Astrocyte (in vitro differentiated cells and primary cell): ENCODE data around the gene RNF111. TPM values are rescaled to one million over a fixed set of nuclear protein-coding genes. Genes with fewer than 3 reads are reported as not detected.

Experiments used
- DNase-seq: peaks from one replicate; pipeline ENCODE4 v3.0.0-alpha.2; 2010; ENCODE audit warnings: low read depth
- FAIRE-seq: peaks from 2 replicates; lab custom pipeline; 2011; peaks lifted over from hg19 to GRCh38; lab: Jason Lieb, UNC
- H2AFZ ChIP-seq: 2 replicates; pipeline ENCODE4 v1.6.0; 2012; ENCODE audit warnings: low read depth, low read length, inconsistent platforms
- H3K27ac ChIP-seq: 2 replicates; pipeline ENCODE4 v1.5.1; 2011; ENCODE audit warnings: low read depth, low read length, inconsistent platforms
- H3K27me3 ChIP-seq: 2 replicates; pipeline ENCODE4 v1.6.0; 2011; ENCODE audit warnings: low read length, inconsistent platforms; ENCODE audit not compliant: insufficient read depth
- H3K36me3 ChIP-seq: 2 replicates; pipeline ENCODE4 v1.5.1; 2011; ENCODE audit warnings: low read length, inconsistent platforms; ENCODE audit not compliant: insufficient read depth
- H3K4me1 ChIP-seq: 2 replicates; pipeline ENCODE4 v1.5.1; 2011; ENCODE audit warnings: low read length, inconsistent platforms; ENCODE audit not compliant: insufficient read depth
- H3K4me2 ChIP-seq: 2 replicates; pipeline ENCODE4 v1.6.0; 2012; ENCODE audit warnings: low read length, inconsistent platforms
- H3K4me3 ChIP-seq: 2 replicates; pipeline ENCODE4 v1.5.1; 2011; ENCODE audit warnings: low read depth, mild to moderate bottlenecking, low read length, inconsistent platforms; ENCODE audit not compliant: insufficient read depth
- H3K79me2 ChIP-seq: 2 replicates; pipeline ENCODE4 v1.6.0; 2012; ENCODE audit warnings: mild to moderate bottlenecking, low read length, inconsistent platforms; ENCODE audit not compliant: insufficient read depth
- H3K9ac ChIP-seq: 2 replicates; pipeline ENCODE4 v1.6.0; 2012; ENCODE audit warnings: mild to moderate bottlenecking, low read length, inconsistent platforms
- H3K9me3 ChIP-seq: 2 replicates; pipeline ENCODE4 v1.5.1; 2012; ENCODE audit warnings: low read depth, mild to moderate bottlenecking, low read length, inconsistent platforms; ENCODE audit not compliant: insufficient read depth
- H4K20me1 ChIP-seq: 2 replicates; pipeline ENCODE4 v1.6.0; 2012; ENCODE audit warnings: low read length, inconsistent platforms; ENCODE audit not compliant: insufficient read depth
- H3K27ac Mint-ChIP-seq: one replicate; pipeline ENCODE4 v1.8.0; 2021; ENCODE audit warnings: mild to moderate bottlenecking, mixed read lengths; ENCODE audit not compliant: unreplicated experiment
- H3K27me3 Mint-ChIP-seq: one replicate; pipeline ENCODE4 v1.8.0; 2021; ENCODE audit warnings: low read depth, mixed read lengths; ENCODE audit not compliant: unreplicated experiment
- H3K36me3 Mint-ChIP-seq: one replicate; pipeline ENCODE4 v1.8.0; 2021; ENCODE audit warnings: low read depth, mixed read lengths; ENCODE audit not compliant: unreplicated experiment
- H3K4me1 Mint-ChIP-seq: one replicate; pipeline ENCODE4 v1.8.0; 2021; ENCODE audit warnings: low read depth, mixed read lengths; ENCODE audit not compliant: unreplicated experiment
- H3K4me3 Mint-ChIP-seq: one replicate; pipeline ENCODE4 v1.8.0; 2021; ENCODE audit warnings: mild to moderate bottlenecking, moderate library complexity, mixed read lengths; ENCODE audit not compliant: unreplicated experiment
- H3K9me3 Mint-ChIP-seq: one replicate; pipeline ENCODE4 v1.8.0; 2021; ENCODE audit warnings: mild to moderate bottlenecking, mixed read lengths; ENCODE audit not compliant: unreplicated experiment
- EZH2 ChIP-seq: IDR thresholded peaks from 2 replicates; pipeline ENCODE4 v1.6.1; 2012; ENCODE audit warnings: mild to moderate bottlenecking, low read length, inconsistent platforms; ENCODE audit not compliant: insufficient read depth
- total RNA-seq: library from RNA; stranded (reverse); gene quantifications from 2 replicates; pipeline ENCODE4 v1.2.1, GENCODE V29; 2021
- TF ChIP-seq, protein P1 (sequence below): IDR thresholded peaks from 2 replicates; pipeline ENCODE4 v1.5.1; 2011; ENCODE audit warnings: low read depth, mild to moderate bottlenecking, inconsistent platforms, low read length, moderate library complexity; ENCODE audit not compliant: insufficient read depth

Gene RNF111
- total RNA-seq, 1 donor from 2014 or later, result 44.1 TPM

DNA sequence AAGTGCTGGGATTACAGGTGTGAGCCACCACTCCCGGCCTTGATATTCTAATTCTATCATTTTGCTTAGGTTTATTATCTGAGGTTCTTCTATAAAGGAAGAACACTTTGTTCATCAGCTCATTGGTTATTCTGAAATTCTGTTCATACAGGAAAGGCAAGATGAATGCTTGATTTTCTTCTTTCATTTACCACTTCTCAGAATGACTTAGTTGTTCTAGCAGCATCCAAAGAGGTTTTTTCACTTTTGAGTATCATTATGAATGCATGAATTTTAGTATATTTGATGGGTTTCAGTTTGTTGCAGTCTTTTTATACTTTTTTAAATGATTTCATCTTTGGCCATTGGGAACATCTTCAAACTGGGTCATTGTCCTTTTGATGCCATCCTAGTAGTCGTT is 51.8 kb downstream of the RNF111 start:
- FAIRE-seq, result no peak
- Mint-ChIP-seq H3K4me3 (no peak overlapping the region), H3K27ac (no peak overlapping the region), H3K4me1 (peaks cover 1% of the 10 kb centered on the region), H3K36me3 (peaks cover 16% of the 10 kb centered on the region), H3K27me3 (no peaks in the 10 kb centered on the region), H3K9me3 (no peaks in the 10 kb centered on the region)
- no peak for DNase-seq
- TF ChIP-seq, protein P1, sequence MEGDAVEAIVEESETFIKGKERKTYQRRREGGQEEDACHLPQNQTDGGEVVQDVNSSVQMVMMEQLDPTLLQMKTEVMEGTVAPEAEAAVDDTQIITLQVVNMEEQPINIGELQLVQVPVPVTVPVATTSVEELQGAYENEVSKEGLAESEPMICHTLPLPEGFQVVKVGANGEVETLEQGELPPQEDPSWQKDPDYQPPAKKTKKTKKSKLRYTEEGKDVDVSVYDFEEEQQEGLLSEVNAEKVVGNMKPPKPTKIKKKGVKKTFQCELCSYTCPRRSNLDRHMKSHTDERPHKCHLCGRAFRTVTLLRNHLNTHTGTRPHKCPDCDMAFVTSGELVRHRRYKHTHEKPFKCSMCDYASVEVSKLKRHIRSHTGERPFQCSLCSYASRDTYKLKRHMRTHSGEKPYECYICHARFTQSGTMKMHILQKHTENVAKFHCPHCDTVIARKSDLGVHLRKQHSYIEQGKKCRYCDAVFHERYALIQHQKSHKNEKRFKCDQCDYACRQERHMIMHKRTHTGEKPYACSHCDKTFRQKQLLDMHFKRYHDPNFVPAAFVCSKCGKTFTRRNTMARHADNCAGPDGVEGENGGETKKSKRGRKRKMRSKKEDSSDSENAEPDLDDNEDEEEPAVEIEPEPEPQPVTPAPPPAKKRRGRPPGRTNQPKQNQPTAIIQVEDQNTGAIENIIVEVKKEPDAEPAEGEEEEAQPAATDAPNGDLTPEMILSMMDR, result no peak
- TF ChIP-seq EZH2, result no peak
- H3K9me3 ChIP-seq, result no peaks in the 10 kb centered on the region
- H3K4me3 ChIP-seq, result no peak overlapping the region
- H3K79me2 ChIP-seq, result peaks cover 98% of the 10 kb centered on the region
- no peak overlapping the region for H3K9ac ChIP-seq
- peaks cover 4% of the 10 kb centered on the region for H3K36me3 ChIP-seq
- peaks cover 80% of the 10 kb centered on the region for H4K20me1 ChIP-seq
- H3K4me1 ChIP-seq, result no peaks in the 10 kb centered on the region
- no peak overlapping the region for H3K27ac ChIP-seq
- no peaks in the 10 kb centered on the region for H3K27me3 ChIP-seq
- no peak overlapping the region for H2AFZ ChIP-seq
- H3K4me2 ChIP-seq, result no peak overlapping the region

DNA sequence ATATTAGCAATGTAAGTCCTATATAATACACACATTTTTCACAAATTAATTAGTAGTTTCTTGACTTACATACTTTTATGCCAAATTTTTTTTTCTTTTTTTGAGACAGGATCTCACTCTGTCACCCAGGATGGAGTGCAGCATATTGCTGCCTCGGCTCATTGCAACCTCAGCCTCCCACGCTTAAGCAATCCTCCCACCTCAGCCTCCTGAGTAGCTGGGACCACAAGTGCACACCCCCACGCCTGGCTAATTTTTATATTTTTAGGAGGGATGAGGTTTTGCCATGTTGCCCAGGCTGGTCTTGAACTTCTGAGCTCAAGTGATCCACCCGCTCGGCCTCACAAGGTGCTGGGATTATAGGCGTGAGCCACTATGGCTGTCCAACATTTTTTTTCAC is 54.6 kb downstream of the RNF111 start:
- FAIRE-seq (no peak), DNase-seq (no peak)
- H3K9me3 ChIP-seq, result no peaks in the 10 kb centered on the region
- no peaks in the 10 kb centered on the region for H3K9me3 Mint-ChIP-seq
- H3K79me2 ChIP-seq, result peaks cover 98% of the 10 kb centered on the region
- H3K36me3 ChIP-seq, result no peaks in the 10 kb centered on the region
- H3K27me3 ChIP-seq, result no peaks in the 10 kb centered on the region
- H3K27ac Mint-ChIP-seq, result no peak overlapping the region
- TF ChIP-seq EZH2, result no peak
- TF ChIP-seq, protein P1, result no peak
- H4K20me1 ChIP-seq, result peaks cover 67% of the 10 kb centered on the region
- H3K27me3 Mint-ChIP-seq, result no peaks in the 10 kb centered on the region
- H3K4me1 Mint-ChIP-seq, result peaks cover 1% of the 10 kb centered on the region
- no peaks in the 10 kb centered on the region for H3K4me1 ChIP-seq
- H3K27ac ChIP-seq, result no peak overlapping the region
- no peak overlapping the region for H3K4me2 ChIP-seq
- no peak overlapping the region for H2AFZ ChIP-seq
- no peak overlapping the region for H3K4me3 Mint-ChIP-seq
- no peak overlapping the region for H3K9ac ChIP-seq
- H3K36me3 Mint-ChIP-seq, result peaks cover 5% of the 10 kb centered on the region
- H3K4me3 ChIP-seq, result no peak overlapping the region

DNA sequence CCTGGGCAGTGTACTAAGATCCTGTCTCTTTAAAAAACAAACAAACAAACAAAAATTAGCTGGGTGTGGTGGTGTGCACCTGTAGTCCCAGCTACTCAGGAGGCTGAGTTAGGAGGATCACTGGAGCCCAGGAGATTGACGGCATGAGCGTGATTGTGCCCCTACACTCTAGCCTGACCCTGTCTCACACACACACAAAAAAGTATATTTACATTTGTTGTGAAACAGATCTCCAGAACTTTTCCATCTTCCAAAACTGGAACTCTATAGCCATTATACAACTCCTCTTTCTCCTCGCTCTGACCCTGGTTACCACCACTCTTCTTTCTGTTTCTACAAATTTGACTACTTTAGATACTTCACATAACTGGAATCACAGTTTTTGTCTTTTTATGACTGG is 61.4 kb downstream of the RNF111 start:
- TF ChIP-seq, protein P1, result no peak
- TF ChIP-seq EZH2, result no peak
- H4K20me1 ChIP-seq, result peaks cover 41% of the 10 kb centered on the region
- peaks cover 9% of the 10 kb centered on the region for H3K36me3 ChIP-seq
- Mint-ChIP-seq H3K27me3 (no peaks in the 10 kb centered on the region), H3K36me3 (no peaks in the 10 kb centered on the region), H3K4me1 (no peaks in the 10 kb centered on the region), H3K9me3 (no peaks in the 10 kb centered on the region), H3K27ac (no peak overlapping the region), H3K4me3 (no peak overlapping the region)
- no peak overlapping the region for H2AFZ ChIP-seq
- H3K79me2 ChIP-seq, result peaks cover 62% of the 10 kb centered on the region
- no peaks in the 10 kb centered on the region for H3K9me3 ChIP-seq
- H3K9ac ChIP-seq, result no peak overlapping the region
- no peak for FAIRE-seq
- H3K27ac ChIP-seq, result no peak overlapping the region
- H3K4me3 ChIP-seq, result no peak overlapping the region
- no peak for DNase-seq
- no peaks in the 10 kb centered on the region for H3K27me3 ChIP-seq
- H3K4me1 ChIP-seq, result no peaks in the 10 kb centered on the region
- H3K4me2 ChIP-seq, result no peak overlapping the region
